GM19035 (cell line): ENCODE results near the gene ALDH3B2.
"Not testable (repeated sequence)": the region's sequence is repeated elsewhere in the genome, so short reads cannot be mapped to it uniquely, and the experiment has no call there.

Experiments
- ATAC-seq: cut with Tn5 transposase; IDR thresholded peaks from one replicate; pipeline ENCODE4 v1.9.1; 2021; ENCODE audit not compliant: unreplicated experiment

The ALDH3B2 gene

DNA sequence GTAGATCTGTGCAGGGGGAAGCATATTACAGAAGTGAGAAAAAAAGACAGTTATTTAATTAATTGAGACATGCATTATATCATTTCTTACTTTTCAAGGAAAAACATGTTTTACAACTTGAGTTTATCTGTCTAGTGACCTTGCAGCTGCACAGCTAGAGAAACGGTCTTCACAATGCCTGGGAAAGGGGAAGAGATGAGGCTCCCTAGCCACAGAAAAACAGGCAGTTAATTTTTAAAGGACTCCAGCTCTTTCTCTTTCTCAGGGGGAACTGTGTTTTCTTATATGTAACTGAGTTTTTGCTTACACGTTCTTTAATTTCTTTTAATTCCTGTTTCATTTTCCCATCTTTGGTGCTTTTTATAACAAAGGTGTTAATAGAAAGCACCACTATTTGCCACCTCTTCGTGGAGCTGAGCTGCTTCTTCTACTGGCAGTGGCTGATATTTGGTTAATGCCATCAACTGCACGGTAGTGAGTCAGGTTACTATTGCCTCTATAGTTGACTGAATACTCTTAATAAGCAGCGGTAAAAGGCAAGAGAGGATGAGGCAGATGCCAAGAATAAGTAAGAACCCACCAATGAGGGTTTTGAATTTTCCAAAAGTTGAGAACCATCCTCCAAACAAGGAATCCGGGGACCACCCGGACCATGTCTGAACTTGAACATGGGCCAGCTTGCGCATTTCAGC is 11.4 kb upstream of the ALDH3B2 start:
- not testable (repeated sequence) for ATAC-seq

DNA sequence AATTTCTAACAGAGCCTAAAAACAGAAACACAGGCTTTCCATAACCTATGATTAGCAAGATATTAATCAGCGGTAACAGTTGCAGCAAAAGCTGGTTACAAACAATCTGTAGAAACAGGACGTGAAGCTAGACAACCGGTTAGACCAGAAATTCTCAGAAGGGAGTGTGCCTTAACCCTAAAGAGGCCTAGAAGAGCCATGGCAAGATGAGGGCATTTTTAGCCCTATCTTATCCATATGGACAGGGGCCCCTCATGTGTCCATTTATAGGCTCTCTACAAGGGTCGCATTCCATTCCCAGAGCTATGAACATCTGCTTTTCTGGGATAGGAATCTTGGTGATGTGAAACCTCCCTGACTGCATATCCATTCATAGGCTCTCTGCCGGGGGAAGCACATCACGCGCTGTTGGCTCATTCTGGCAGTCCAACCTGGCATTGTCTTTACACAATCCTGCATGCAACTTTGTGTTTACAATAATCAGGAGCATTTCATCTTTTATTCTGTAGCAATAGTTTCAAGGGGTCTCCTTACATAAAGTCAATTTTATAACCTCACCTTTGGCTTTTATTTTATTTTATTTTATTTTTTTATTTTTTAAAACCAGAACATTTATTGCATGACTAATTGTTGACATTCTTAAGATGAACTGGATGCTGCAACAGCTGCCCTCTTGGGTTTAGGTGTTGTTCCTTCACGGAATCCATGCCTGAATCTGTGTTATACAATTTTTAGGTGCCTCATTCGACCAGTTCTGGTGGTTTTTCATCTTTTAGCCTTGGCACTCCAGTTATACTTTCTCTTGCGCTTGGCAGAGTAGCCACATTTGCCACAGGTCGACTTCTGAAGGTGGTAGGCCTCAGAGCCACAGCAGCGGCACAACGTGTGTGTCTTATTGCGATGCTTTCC is 8.0 kb upstream of the ALDH3B2 start:
- not testable (repeated sequence) for ATAC-seq

DNA sequence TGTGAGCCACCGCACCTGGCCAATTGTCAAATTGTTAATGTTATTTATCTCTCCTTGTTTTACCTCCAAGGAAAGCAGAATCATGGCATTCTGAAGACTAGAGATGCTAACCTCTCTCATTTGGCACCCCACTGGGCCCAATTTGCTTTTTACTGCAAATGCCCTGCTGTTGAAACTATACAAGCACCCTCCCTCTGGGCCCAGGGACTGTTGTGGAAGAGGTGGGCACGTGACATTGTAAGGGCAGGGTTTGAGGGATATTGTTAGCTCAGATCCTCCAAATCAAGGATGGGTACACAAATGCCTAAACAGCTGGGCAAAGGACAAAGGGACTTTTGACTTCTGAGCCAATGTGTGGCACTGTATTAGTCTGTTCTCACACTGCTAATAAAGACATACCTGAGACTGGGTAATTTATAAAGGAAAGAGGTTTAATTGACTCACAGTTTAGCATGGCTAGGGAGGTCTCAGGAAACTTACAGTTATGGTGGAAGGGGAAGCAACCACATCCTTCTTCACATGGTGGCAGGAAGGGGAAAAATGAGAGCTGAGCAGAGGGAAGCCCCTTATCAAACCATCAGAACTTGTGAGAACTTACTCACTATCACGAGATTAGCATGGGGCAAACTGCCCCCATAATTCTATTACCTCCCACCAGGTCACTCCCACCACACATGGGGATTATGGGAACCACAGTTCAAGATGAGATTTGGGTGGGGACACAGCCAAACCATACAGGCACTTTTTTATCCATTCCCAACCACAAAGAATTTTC is 6.5 kb upstream of the ALDH3B2 start:
- ATAC-seq: no peak

DNA sequence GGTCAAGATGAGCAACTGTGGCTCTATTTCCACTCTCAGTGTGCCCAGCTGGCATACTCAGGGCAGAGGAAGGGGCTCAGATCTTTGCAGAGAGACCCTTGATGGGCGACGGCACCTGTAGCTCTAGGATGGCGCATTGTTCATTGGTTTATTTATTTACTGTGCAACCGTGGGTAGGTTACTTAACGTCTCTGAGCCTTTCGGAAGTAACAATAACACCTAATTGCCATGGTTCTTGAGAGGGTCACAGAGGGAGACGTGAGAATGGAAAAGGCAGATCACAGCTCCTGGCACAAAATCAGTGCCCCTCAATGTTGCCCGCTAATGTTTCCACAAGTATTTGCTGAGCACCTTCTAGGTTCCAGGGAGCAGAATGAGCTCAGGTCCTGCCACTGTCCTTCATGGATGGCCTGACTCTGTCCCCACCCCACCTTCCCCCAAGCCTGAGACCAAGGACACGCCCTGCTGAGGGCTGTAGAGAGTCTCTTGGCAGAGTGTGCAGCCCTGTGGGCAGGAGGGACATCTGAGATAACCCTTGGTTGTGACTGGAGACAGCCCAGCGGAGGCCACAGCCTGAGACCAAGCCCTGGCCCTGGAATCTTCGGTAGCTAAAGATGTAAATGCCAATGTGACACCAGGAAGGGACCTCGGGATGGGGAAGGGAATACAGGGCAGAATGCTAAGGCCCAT is 780 bp upstream of the ALDH3B2 start:
- ATAC-seq: no peak

DNA sequence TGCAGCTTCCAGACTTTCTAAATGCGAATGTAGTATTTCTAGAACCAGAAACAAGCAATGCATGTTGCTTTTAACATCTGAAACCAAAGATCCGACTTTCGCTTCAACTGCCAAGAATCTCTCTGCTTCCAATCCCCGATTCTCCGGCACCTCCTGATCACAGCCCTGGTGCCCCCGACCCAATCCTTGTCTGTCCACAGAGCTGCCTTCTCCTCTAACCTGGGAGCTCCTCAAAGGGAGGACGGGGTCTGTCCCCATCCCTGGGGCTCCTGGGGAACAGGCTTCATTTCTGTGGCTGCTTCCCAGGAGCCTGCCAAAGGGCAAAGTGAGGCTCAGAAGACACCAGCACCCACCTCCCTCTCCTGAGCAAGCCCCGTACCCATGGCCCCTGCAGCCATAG is 521 bp downstream of the ALDH3B2 start:
- ATAC-seq: no peak

DNA sequence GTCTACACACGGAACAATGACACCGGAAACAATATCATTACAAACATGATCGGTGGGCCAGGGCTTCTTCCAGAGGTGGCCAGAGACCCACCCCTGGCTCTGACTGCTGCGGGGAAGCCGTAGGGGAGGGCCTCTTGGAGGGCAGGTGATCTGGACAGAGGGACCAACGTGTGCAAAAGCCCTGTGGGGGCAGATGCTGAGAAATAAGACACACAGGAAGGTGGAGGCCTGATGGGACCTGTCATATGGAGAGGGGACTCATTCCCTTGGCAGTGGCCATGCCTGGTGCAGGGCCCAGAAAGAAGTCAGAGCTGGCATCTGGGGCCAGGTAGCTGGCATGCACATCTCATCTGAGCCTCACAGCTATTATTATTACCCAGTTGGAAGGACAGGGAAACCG is 1.1 kb downstream of the ALDH3B2 start:
- no peak for ATAC-seq

DNA sequence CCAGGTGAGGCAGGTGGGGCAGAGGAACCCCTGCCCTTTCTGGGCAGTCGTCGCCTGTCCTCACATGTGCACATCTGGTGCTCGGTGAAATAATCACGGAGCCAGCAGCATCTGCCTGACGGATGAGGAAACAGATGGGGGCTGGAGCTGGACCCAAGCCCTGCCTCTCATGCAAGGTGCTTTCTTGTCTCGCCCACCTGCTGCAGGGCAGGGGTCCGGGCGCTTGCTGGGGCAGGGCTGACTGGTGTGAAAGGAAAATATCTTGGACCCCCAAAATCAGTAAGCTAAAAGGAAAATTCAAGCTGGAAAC is 3.3 kb downstream of the ALDH3B2 start:
- no peak for ATAC-seq

DNA sequence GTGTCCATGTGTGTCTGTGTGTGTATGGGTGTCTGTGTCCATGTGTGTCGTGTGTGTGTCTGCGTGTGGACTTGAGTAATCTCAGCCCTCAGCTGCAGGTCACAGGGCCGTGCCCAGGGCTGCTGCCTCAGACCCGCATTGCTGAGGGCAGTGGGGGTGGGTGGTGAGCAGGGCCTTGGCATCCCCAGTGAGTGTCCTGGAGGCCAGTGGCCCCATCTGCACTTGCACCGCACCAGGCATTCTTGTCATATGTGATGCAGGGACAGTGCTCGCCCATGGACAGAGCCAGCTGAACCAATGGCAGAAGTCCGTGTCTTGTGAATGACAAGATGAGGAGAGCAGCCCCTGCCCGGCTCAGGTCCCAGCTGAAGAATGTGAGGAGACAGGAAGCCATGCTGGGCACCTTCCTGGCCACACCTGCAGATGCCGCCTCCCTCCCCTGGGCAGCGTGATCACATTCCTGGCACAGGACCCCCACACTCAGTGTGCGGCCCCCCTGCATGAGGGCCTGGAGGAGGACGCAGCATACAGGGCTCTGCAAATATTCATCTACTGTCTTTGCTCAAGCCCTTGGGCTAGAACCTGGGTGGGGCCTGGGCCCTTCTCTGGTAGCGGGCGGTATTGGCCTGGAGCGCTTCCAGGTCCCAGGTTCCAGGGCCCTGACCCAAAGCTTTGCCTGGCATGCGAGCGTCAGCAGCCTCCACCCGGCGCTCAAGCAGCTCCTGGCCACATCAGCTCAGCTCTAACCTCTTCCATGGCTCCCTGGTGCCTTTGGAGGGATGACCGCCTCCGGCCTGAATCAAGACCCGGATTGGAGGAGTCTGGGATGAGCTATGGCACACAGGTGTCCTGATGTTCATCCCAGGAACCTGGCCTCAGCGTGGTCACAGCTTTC is 3.9 kb downstream of the ALDH3B2 start:
- ATAC-seq: no peak

DNA sequence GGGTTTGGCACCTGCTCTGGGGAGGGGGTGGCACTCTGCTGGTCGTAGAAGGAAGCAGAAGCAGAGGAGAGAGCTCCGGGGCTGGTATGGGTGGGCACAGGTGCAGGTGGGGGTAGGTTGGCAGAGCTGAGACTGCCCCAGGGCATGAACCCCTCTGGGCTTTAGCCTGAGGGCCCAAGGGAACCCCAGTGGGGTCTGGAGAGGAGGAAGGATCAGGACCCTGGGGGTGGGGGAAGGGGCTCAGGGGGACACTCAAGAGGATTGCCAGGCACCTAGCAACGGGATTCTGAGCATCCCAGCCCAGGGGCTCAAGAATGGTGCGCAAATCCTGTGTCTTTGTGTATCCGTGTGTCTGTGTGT is 6.3 kb downstream of the ALDH3B2 start:
- ATAC-seq: no peak

DNA sequence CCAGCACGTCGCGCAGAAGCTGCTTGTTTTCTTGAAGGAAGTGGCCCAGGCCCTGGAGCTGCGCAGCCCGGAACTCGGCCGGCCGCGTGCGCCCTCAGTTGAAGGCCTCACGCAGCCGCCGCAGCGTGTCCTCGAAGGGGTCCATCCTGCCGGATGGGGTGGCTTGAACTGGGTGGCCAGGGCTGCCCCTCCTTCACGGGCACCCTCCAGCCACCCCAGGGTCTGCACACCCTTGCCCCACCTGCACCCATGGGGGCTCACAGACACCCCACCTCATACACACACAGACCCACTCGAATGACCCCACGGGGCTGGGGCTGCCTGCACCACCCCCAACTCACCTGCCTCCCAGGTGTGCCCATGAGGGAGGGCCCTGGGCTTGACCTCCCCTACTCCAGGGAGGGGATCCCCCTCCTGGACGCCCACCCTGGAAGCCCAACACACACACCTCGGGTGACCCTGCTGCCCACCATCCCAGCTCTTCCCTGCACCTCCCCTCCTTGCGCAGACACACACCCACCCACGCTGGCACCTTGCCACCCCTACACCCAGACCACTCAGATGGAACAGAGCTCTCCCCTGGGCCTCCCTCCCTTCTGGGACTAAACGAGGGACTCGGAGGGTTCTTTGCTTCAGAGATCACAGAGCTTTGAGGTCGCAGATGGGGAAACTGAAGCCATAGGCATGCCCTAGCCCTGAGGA is 6.8 kb downstream of the ALDH3B2 start:
- no peak for ATAC-seq

DNA sequence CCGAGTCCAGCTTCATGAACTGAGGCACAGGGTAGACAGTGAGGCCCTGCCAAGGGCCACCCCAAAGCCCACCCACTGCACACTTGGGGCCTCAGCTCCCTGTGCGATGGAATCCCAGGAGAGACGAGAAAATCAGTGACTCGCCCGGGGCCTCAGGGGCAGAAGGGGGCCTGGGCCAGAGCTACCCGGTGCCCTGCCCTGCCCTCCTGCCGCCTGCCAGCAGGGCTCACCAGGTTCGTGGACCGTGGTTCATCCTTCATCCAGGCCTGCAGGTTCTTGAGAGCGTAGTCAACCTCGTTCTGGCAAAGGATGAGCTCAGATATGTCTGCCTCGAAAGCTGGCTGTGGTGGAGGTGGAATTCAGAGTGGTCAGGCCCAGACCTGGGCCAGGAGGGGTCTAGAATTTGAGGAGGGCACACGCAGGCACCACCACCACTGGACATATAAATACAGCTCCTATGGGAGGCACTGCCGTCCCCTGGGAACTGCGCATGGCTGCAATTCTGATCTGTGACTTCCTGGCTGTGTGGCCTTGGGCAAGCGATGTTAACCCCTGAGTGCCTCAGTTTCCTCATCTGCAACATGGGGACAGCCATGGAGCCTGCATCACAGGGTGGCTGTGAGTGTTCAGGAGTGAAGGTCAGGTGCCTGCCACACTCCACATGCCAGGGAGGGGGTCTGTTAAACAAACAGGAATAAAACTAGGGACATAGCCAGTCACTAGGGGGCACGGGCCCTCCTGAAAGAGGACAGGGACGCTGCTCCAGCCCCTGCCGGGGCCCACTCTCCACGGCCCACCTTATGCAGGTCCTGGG is 7.5 kb downstream of the ALDH3B2 start:
- ATAC-seq: no peak

DNA sequence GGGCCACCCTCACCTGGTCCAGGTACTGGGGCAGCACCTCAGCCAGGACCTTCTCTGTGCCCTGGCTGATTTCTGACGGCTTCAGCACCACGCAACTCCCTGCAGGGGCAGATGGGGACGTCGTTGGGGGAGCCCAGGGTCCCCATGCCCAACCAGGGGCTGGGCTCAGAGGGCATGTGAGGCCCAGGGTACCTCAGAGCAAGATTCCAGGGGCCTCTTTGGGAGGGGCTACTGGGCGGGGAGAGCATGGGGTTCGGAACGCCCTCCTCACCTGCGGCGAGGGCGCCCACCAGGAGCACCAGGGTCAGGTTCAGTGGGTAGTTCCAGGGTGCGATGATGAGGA is 8.1 kb downstream of the ALDH3B2 start:
- ATAC-seq: no peak

DNA sequence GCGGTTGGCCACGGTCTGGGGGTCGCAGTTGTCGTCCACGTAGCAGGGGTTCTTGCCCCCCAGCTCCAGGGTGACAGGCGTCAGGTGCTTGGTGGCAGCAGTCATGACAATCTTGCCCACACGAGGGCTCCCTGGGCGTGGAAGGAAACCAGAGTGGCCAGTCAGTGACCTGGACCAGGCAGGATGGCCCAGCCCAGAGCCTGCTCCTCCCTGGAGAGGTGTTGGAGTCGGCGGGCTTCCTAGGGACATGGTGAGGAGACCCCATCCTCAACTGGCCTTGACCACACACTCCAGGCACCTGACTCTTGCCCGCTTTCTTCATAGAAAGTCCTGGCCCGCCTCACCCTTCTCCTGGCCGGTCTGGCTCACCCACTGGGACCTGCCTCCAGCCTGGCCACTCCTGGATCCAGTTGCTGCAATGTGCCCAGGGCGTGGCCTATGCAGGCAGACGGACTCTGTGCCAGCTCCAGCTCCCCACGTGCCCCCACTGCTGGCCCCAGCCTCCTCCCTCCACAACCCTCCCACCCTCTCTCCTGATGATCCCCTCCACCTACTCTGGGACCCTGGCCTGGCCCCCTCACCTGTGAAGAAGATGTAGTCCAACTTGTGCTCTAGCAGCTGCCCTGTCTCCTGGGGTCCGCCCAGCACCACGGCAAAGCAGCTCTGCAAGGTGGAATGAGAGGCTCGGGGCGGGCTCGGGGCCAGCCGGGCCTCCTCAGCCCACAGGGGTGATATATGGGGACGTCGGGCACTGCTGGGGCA is 8.7 kb downstream of the ALDH3B2 start:
- no peak for ATAC-seq

DNA sequence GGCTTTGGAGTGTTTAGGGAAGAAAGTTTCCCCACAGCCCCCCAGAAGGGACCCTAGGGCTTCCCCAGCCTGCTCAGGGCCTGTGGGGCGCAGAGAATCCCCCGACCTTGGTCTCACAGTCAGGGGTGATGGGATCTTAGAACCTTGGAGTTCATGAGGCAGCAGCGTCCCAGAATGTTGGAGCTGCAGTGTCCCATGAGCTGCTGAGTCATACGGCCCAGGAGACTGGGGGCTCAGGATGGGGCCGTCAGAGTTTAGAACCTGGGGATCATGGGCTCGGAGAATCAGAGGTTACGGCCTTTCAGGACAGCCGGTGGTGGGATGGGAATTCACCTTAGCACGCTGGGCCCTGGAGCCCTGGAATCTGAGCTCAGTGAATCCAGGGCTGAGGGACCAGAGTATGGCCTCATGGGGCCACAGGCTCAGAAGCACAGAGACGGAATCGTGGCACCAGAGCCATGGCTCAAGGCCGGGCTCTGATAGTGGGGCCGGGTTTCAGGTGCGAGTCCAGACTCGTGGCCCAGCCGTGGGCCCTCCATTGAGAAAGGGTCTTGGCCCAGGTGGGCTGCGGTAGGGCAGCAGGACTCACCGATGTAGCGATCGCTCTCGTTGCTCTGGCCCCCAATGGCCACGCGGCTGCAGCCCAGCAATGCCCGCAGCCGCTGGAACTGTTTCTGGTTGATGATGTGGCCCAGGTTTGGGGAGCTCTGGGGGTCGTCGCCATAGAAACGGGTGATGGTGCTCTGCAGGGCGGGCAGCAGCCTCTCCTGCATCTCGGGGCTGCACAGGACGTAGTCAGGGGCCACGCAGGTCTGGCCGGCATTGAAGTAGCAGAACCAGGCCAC is 9.5 kb downstream of the ALDH3B2 start:
- ATAC-seq: no peak

DNA sequence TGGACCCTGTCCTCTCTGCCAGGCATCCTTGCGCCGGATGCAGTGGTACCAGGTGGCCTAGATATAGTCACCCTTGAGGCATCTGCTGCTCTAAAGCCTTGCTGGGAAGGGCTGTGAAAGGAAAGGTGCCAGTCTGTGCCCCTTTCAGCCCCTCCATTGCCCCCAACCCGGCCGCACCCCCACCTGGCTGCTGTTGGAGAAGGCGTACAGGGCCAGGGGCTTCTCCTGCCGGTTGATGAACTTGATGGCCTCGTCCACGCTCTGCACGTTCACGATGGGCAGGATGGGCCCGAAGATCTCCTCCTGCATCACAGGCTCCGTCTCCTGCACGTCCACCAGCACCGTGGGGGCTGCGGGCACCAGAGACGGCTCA is 10.2 kb downstream of the ALDH3B2 start:
- no peak for ATAC-seq

DNA sequence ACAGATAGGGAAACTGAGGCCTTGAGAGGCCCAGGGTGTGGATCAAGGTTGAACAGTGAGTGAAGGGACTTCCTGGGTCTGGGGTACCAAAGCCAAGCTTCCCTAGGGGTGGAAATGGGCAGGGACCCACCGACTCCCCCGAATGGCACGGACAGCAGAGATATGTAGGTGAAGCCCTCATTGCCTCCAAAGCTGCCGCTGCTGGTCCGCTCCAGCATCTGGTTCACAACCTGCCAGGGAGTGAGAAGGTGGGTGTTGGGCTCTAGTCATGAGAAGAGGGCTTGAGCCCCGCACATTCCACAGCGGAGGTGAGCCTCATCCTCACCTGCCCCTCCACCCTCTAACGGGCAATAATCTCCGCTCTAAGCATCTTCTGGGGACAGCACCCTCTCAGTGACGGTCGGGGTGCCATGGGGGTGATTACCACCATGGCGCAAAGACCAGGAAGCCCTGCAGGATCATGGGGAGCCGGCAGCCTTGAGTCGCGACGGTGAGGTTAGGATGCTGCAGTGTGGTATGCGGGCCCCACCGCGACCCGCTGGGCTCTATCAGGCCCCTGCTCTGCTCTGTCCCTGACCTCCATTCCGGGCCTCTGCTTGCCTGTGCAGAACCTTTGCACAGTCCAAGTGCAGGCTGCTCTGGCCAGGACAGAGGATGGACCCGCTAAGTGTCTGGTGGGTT is 10.8 kb downstream of the ALDH3B2 start:
- ATAC-seq: no peak
